GM12801 (cell line): ENCODE results near the gene PHKA1.
"Not testable (repeated sequence)": the region's sequence is repeated elsewhere in the genome, so short reads cannot be mapped to it uniquely, and the experiment has no call there.

Experiments
- CTCF ChIP-seq: IDR thresholded peaks from one replicate; pipeline ENCODE4 v1.5.1; 2011; ENCODE audit warnings: control low read depth; ENCODE audit not compliant: insufficient read length; ENCODE audit errors: extremely low read depth

PHKA1 gene

DNA sequence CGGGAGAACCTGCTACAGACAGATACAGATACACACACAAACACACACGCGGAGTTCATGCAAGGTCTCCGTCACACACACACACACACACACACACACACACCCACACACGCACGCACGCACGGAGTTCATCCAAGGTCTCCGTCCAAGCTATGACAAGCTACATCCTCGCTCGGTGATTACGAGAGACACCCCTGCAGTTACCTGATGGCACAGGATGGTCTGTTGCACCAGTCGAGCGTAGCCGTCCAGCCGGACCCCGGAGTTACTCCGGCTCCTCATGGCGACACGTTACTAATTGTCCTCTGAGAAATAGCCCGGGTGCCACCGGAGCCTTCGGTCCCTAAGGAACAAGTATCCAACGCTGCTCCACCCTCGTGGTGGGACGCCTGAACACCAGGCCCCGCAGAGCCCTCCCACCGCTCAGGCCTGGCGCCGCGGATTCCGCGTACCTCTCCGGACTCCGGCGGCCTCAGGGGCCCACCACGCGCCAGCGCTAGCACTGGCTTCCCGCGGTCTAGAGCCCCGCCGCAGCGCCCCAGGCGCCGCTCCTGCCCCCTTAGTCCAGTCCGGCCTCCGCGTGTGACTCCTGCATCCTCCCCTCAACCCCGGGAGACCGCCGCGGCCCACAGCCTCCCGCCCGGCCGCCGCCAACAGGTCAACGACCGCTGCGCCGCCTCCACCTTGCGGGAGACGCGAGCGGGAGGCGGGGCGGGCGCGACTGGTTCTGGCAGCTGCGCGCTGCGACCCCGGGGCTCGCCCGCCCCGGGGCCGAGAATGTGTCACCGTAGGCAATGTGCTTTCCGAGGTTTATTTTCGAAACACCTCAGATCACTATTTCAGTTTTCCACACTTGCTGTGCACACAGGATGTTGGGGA lies at the start of gene PHKA1:
Gene PHKA1 (minus strand): TSS at position 708 of the 879 bp plus-strand sequence. CDS start 426 bp downstream, at position 282.
- not testable (repeated sequence) for TF ChIP-seq CTCF

- no peak for TF ChIP-seq CTCF
Measured at GRCh38 chrX:72735561-72735960, 21.5 kb upstream of the PHKA1 start.

DNA sequence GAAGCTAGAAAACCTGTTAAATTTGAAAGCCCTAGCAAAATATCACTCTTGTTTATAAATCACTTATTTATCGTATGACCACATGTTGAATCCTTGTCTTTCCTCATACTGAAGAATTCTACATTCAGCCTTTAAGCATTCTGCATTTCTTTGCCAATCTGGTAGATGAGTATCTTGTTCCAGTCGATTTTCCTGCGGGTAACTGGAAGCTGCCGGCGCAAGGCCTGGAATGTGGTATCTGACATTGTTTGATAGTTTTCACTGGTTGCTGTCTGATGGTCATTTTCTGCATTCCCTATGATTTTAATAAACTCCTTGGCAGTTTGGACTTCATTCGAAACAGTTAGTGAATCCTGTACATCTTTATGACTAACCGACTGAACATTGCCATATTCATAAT lies 13.7 kb upstream of the PHKA1 start:
- TF ChIP-seq CTCF = no peak

DNA sequence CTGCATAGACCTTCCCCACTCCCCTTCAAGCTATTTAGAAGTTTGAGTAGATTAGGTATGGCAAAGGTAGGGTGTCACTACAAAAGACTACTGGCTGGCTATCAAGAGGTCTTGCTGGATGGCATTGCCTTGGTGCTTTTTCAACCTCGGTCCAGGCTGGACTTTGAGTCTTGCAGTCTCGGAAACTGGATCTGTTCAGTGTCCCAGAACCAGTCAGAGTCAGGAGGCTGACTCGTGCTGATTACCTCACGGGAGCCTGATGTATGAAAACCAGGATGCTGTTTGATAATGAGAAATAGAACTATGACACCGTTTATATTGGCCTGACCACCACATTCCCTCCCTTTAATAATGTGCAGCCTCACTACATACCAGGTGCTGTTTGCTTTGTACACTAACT lies 2.7 kb upstream of the PHKA1 start:
- no peak for TF ChIP-seq CTCF

- TF ChIP-seq CTCF = no peak
Measured at GRCh38 chrX:72715546-72715945, 1.4 kb upstream of the PHKA1 start.

- TF ChIP-seq CTCF = no peak
Measured at GRCh38 chrX:72714478-72714916, 391 bp upstream of the PHKA1 start.

DNA sequence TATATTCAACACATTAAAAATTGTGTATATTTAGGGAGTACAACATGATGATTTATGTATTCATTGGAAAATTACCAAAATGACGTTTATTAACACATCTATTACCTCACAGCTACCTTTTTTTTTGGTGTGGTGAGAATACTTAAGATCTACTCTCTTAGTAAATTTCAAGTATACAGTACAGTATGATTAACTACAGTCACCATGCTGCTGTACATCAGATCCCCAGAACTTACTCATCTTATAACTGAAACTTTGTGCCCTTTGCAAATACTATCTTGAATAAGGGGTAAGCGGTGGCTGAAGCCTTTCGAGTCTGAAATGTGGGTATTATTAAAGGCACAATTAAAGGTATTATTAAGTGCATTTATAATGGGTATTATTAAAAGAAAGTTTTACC lies 976 bp downstream of the PHKA1 start:
- no peak for TF ChIP-seq CTCF
